HEK293 (cell line): ENCODE results near the gene ST3GAL5.

Experiments used
- CTCF ChIP-seq: fragments of 450-650 bp; formaldehyde crosslinking; IDR thresholded peaks from 2 replicates; pipeline ENCODE4 v1.5.1; 2016; ENCODE audit warnings: missing biosample characterization, missing genetic modification characterization
- MZF1 ChIP-seq: fragments of 450-650 bp; formaldehyde crosslinking; IDR thresholded peaks from 2 replicates; pipeline ENCODE4 v1.5.1; 2017; ENCODE audit warnings: missing biosample characterization, missing genetic modification characterization, borderline replicate concordance
- TRIM28 ChIP-seq: IDR thresholded peaks from 2 replicates; pipeline ENCODE4 v1.6.1; 2011; ENCODE audit warnings: low read length, control low read depth, borderline replicate concordance

DNA sequence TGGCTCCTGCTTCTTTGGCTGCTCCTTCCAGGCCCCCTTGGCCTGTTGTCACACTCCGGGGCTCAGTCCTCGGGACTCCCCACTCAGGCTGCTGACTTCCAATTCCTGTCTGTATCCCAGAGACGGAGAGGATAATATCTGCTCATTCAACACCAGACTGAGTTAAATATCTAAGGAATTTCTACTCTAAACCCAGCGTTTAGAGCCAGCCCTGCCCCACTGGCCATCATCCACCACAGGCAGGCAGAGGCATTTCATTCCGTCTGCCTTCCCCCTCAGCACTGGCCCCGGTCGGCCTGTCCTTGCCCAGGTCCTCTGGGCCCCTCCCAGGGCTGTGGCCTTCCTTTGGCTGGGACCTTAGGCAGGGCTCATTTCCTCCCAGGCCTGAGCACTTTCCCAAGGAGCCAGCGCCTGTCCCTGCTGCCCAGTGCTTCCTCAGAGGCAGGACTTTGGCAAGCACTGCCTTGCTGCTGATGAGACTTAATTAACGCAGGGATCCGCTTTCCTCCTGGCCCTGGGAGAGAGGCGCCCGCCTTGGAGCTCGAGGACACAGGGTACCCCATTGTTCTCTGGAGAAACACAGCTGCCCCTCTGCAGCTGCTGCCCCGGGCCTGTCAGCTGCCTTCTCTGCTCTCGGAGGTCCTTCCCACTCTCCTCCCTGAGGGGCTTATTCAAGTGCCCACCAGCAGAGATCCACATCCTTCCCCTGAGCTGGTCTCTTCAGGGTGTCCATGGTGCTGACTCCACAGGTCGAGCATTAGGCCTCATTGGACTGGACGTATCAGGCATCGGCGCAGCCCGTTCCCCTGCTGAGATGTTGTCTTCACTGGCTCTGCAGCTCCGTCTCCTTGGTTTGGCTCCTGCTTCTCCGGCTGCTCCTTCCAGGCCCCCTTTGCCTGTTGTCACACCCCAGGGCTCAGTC, 92.2 kb downstream of the ST3GAL5 start:
- TF ChIP-seq TRIM28 (no peak), MZF1 (tag by site-specific recombination) (no peak), CTCF (tag by site-specific recombination) (no peak)
